Activated CD8-positive, alpha-beta T cell treated with anti-CD3 and anti-CD28 coated beads for 36 hours (primary cell): Measurements from ENCODE around the gene WDFY2. TPM values are rescaled to one million over a fixed set of nuclear protein-coding genes. Genes with fewer than 3 reads are reported as not detected.
"Not testable (repeated sequence)": the region's sequence is repeated elsewhere in the genome, so short reads cannot be mapped to it uniquely, and the experiment has no call there.

Experiments used
- ATAC-seq: fragments of 200-7000 bp; cut with Tn5 transposase; one replicate; pipeline ENCODE4 v1.10.0; 2021; ENCODE audit warnings: mild to moderate bottlenecking, moderate library complexity
- CTCF ChIA-PET: fragments of 350-600 bp; sonication (Branson Sonifier 250); formaldehyde crosslinking; loops from one replicate; lab custom pipeline; 2021; ENCODE audit warnings: antibody characterized with exemption; lab: Charles Lee
- POLR2A ChIA-PET: fragments of 350-600 bp; sonication (Branson Sonifier 250); formaldehyde crosslinking; loops from one replicate; lab custom pipeline; 2021; ENCODE audit warnings: antibody characterized with exemption; lab: Charles Lee
- DNase-seq: peaks from one replicate; pipeline ENCODE4 v3.0.0-alpha.2; 2020
- H3K27ac Mint-ChIP-seq: one replicate; pipeline ENCODE4 v1.8.0; 2021; ENCODE audit warnings: mild to moderate bottlenecking, mixed read lengths
- H3K27me3 Mint-ChIP-seq: one replicate; pipeline ENCODE4 v1.8.0; 2021; ENCODE audit warnings: mixed read lengths
- H3K36me3 Mint-ChIP-seq: one replicate; pipeline ENCODE4 v1.8.0; 2021; ENCODE audit warnings: low read depth, mixed read lengths
- H3K4me1 Mint-ChIP-seq: one replicate; pipeline ENCODE4 v1.8.0; 2021; ENCODE audit warnings: low read depth, mixed read lengths
- H3K4me3 Mint-ChIP-seq: one replicate; pipeline ENCODE4 v1.8.0; 2021; ENCODE audit warnings: mild to moderate bottlenecking, moderate library complexity, mixed read lengths
- H3K9me3 Mint-ChIP-seq: one replicate; pipeline ENCODE4 v1.8.0; 2021; ENCODE audit warnings: mixed read lengths
- CTCF ChIP-seq: fragments of 200-600 bp; IDR thresholded peaks from one replicate; pipeline ENCODE4 v1.8.0; 2022; ENCODE audit warnings: antibody characterized with exemption, mild to moderate bottlenecking
- intact Hi-C: fragments of 100-400 bp; cut with micrococcal nuclease; formaldehyde crosslinking; loops from one replicate; pipeline ENCODE4 v1.10.0; 2022
- total RNA-seq, 2 experiments: library from RNA; stranded (reverse); gene quantifications; one replicate each; pipeline ENCODE4 v1.2.3, GENCODE V29; 2021

WDFY2 gene
- total RNA-seq, 2 experiments from 2014 or later, result 11.2 to 11.6 TPM

DNA sequence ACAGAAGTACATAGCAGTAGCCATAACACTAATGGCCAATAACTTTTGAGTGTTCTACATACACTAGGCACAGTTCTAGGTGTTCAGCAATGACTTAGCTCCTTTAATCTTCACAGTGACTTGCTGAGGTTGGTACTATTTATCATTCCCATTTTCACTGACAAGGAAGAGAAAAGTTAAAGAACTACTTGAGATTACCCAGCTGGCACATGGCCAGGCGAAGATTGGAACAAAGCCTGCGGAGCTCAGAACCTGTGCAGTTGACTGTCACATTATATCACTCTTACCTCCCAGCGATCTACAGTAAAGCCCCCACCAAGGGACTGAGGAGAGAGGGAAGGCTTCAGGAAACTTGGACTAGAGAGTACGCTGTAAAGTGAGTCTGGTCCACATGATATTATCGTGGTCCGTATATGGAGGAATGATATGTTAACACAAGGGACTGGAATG is 42.4 kb upstream of the WDFY2 start:
- POLR2A ChIA-PET, result no interaction called here
- H3K36me3 Mint-ChIP-seq, result no peaks in the 10 kb centered on the region
- CTCF ChIA-PET, result no interaction called here

GRCh38 chr13:51542346-51543242 is 41.7 kb upstream of the WDFY2 start:
- POLR2A ChIA-PET, result interaction anchor here (0.6 kb wide), 1 partner anchor 170 kb away, joined by 3 read pairs; no protein-coding TSS in a partner anchor
- Mint-ChIP-seq H3K4me1 (peaks cover 9% of the 10 kb centered on the region), H3K27me3 (no peaks in the 10 kb centered on the region), H3K9me3 (no peaks in the 10 kb centered on the region), H3K36me3 (no peaks in the 10 kb centered on the region), H3K27ac (no peak overlapping the region), H3K4me3 (no peak overlapping the region)
- intact Hi-C loops, result no loop called here
- ATAC-seq (no peak), DNase-seq (no peak)
- no peak for TF ChIP-seq CTCF
- CTCF ChIA-PET, result interaction anchor here (0.6 kb wide), 1 partner anchor 9 kb away, joined by 3 read pairs; no protein-coding TSS in a partner anchor

More for the DNA sequence above, 42.4 kb upstream of the WDFY2 start:
- Mint-ChIP-seq H3K27ac (no peak overlapping the region), H3K9me3 (no peaks in the 10 kb centered on the region), H3K4me1 (peaks cover 9% of the 10 kb centered on the region), H3K27me3 (no peaks in the 10 kb centered on the region), H3K4me3 (no peak overlapping the region)
- TF ChIP-seq CTCF, result no peak
- ATAC-seq (no peak), DNase-seq (no peak)
- intact Hi-C loops, result no loop called here

GRCh38 chr13:51545446-51545845 is 38.8 kb upstream of the WDFY2 start:
- H3K4me1 Mint-ChIP-seq, H3K4me3 Mint-ChIP-seq, H3K27me3 Mint-ChIP-seq, intact Hi-C loops, H3K36me3 Mint-ChIP-seq, POLR2A ChIA-PET, H3K27ac Mint-ChIP-seq, DNase-seq, ATAC-seq, H3K9me3 Mint-ChIP-seq, CTCF ChIA-PET: not testable (repeated sequence)

DNA sequence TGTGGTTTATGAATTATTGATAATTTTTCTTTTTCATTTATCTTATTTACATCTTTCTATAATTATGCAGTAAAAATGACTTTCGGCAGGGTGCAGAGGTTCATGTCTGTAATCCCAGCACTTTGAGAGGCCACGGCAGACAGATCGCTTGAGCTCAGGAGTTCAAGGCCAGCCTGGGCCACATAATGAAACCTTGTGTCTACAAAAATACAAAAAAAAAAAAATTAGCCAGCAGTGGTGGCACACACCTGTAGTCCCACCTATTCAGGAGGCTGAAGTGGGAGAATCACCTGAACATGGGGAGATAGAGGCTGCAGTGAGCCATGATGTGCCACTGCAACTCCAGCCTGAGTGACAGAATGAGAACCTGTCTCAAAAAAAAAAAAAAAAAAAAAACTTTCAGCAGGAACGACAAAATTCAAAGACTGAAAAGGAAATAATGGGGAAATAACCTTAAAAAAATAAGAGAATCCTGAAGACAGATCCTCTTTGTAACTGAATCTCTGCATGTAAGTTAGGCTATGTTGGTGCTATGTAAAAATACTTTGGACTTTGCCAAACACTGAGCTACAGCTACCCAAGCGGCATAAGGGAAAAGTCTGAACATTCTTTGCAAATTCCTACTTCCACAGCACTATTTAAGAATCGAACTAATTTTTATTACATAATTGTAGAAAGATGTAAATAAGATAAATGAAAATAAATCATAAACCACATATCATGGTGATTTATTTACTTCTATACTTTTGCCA is 36.7 kb upstream of the WDFY2 start:
- peaks cover 10% of the 10 kb centered on the region for H3K4me1 Mint-ChIP-seq
- intact Hi-C loops, result no loop called here
- CTCF ChIA-PET, result no interaction called here
- H3K27ac Mint-ChIP-seq, result no peak overlapping the region
- no peak for DNase-seq
- H3K4me3 Mint-ChIP-seq, result no peak overlapping the region
- ATAC-seq, result no peak
- POLR2A ChIA-PET, result no interaction called here
- no peak for TF ChIP-seq CTCF
- H3K27me3 Mint-ChIP-seq, result no peaks in the 10 kb centered on the region
- H3K9me3 Mint-ChIP-seq, result no peaks in the 10 kb centered on the region
- H3K36me3 Mint-ChIP-seq, result no peaks in the 10 kb centered on the region

DNA sequence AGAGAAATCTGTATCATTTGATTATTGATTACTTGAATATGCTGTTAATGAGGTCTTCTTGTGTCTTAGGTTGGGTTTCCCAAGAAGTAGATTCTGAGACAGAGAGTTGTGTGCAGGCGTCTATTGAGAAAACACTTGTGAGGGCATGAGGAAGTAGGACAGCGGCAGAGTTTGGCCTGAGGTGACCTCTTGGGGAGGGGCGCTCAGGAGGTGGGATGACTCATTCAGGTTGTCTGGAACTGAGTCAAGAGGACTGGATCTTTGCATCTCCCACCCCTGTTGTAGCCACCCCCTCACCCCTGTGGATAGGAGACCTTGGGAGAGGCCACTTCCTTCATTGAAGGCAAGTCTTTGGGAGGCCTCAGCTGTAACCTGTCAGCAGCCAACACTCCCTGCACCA is 35.2 kb upstream of the WDFY2 start:
- TF ChIP-seq CTCF, result no peak
- Mint-ChIP-seq H3K27ac (no peak overlapping the region), H3K9me3 (no peaks in the 10 kb centered on the region), H3K27me3 (no peaks in the 10 kb centered on the region), H3K36me3 (no peaks in the 10 kb centered on the region), H3K4me1 (peaks cover 10% of the 10 kb centered on the region), H3K4me3 (no peak overlapping the region)
- ChIA-PET POLR2A (no interaction called here), CTCF (no interaction called here)
- intact Hi-C loops, result no loop called here
- DNase-seq, result peak; percentile 22
- peak; percentile 56 for ATAC-seq
